ENCODE data around the gene TSGA10IP.

DNA sequence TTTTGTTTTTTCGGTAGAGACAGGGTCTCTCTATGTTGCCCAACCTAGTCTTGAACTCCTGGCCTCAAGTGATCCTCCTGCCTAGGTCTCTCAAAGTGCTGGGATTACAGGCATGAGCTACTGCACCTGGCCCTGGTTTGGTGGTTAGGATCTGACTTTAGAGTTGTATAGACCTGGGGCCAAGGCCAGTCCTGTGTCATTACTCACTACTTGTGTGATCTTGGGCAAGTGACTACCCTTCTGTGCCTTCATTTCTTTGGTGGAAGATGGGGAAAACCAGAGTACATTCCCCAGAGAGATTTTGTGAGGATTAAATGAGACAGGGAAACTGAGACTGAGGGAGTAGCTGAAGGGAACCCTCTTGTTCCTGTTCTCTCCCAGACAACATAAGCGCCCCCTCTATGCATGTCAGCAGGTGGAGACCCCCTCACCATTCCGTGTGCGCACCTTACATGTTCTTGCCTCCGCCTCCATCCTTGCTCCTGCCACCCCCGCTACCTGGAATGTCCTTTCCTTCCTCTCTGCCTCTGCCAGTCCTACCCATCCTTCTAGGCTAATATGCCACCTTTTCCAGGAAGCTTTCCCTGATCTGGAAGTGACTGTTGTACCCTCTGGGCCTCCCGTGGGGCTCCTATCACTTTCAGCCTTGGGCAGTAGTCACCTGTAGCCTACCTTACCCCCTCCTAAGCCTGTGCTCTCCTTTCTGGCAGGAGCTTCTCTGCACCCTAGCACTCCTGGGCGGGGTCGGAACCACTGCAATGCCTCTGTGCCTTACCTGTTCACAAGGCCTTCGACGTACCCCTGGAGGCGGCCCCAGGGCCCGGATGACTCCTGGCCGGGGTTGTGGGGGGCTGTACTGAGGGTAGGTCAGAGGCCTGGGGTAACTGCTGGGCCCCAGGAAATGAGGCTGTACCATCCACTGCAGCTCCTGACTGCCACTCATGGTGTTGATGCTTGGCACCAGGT lies 49.0 kb upstream of the TSGA10IP start:
- TF ChIP-seq, protein P1, sequence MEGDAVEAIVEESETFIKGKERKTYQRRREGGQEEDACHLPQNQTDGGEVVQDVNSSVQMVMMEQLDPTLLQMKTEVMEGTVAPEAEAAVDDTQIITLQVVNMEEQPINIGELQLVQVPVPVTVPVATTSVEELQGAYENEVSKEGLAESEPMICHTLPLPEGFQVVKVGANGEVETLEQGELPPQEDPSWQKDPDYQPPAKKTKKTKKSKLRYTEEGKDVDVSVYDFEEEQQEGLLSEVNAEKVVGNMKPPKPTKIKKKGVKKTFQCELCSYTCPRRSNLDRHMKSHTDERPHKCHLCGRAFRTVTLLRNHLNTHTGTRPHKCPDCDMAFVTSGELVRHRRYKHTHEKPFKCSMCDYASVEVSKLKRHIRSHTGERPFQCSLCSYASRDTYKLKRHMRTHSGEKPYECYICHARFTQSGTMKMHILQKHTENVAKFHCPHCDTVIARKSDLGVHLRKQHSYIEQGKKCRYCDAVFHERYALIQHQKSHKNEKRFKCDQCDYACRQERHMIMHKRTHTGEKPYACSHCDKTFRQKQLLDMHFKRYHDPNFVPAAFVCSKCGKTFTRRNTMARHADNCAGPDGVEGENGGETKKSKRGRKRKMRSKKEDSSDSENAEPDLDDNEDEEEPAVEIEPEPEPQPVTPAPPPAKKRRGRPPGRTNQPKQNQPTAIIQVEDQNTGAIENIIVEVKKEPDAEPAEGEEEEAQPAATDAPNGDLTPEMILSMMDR (IDR thresholded peaks at IDR 0.05; ENCODE audit: low read length) = no peak
- no peak for TF ChIP-seq EZH2 (IDR thresholded peaks at IDR 0.05; ENCODE audit: borderline replicate concordance, low read length)
